AG04449 (cell line): ENCODE measurements around the gene MARCHF5.
A peak's percentile ranks its signal among the peaks of the same experiment; 100 is the strongest.

Experiments
- CTCF ChIA-PET: fragments of 350-600 bp; formaldehyde crosslinking; extraction: SDS; loops from one replicate; lab custom pipeline; 2021; ENCODE audit warnings: antibody characterized with exemption; lab: Yijun Ruan, JAX
- POLR2A ChIA-PET: fragments of 400-600, 350-600 bp; formaldehyde crosslinking; extraction: SDS; loops from one replicate; lab custom pipeline; 2020; ENCODE audit warnings: antibody characterized with exemption, inconsistent platforms; lab: Yijun Ruan, JAX
- DNase-seq: peaks from one replicate; pipeline ENCODE4 v3.0.0-alpha.2; 2010; ENCODE audit warnings: low read depth, low spot score
- H3K4me3 ChIP-seq: 2 replicates; pipeline ENCODE4 v1.5.1; 2011; ENCODE audit warnings: low read depth, mild to moderate bottlenecking, control low read depth, low read length
- CTCF ChIP-seq: IDR thresholded peaks from one replicate; pipeline ENCODE4 v1.5.1; 2011; ENCODE audit warnings: mild to moderate bottlenecking, moderate library complexity, low read length, control low read depth, inconsistent platforms; ENCODE audit not compliant: insufficient read depth; ENCODE audit errors: missing control alignments

MARCHF5 gene

DNA sequence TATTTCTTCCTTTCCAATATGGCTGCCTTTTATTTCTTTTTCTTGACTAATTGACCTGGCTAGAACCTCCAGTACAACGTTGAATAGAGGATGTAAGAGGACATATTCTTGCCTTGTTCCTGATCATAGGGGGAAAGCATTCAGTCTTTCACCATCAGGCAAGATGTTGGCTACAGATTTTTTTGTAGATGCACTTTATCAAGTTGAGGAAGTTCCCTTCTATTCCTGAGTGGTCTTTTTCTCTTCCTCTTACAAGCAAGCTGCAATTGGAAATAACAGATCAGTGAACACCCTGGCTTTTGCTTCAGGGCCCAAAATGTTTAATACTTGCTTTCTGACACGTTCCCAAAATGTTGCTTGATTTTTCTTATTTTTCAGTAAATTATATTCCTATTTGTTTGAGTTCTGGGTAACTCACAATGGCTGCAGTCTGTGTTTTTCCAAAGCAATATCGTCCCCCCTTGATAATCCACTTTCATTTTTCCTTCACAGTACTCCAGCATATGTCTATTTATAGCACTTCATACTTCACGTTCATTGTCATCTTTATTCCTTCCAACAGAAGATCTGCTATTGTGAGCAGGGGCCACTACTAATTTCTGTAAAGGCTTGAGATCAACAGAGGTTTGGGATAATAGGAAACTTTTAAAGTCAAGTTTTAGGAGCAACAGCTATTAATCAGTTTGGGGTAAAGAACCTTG, 11.8 kb upstream of the MARCHF5 start:
- no peak for TF ChIP-seq CTCF
- no peak overlapping the region for H3K4me3 ChIP-seq
- no peak for DNase-seq
- POLR2A ChIA-PET: no interaction called here
- CTCF ChIA-PET: no interaction called here

- no peak for DNase-seq
- no peak overlapping the region for H3K4me3 ChIP-seq
- POLR2A ChIA-PET: no interaction called here
- no peak for TF ChIP-seq CTCF
- CTCF ChIA-PET: interaction anchor here (1.1 kb wide), 1 partner anchor 9 kb away, joined by 4 read pairs; no protein-coding TSS in a partner anchor
These were observed 6.8 kb upstream of the MARCHF5 start for GRCh38 chr10:92284112-92284704.

DNA sequence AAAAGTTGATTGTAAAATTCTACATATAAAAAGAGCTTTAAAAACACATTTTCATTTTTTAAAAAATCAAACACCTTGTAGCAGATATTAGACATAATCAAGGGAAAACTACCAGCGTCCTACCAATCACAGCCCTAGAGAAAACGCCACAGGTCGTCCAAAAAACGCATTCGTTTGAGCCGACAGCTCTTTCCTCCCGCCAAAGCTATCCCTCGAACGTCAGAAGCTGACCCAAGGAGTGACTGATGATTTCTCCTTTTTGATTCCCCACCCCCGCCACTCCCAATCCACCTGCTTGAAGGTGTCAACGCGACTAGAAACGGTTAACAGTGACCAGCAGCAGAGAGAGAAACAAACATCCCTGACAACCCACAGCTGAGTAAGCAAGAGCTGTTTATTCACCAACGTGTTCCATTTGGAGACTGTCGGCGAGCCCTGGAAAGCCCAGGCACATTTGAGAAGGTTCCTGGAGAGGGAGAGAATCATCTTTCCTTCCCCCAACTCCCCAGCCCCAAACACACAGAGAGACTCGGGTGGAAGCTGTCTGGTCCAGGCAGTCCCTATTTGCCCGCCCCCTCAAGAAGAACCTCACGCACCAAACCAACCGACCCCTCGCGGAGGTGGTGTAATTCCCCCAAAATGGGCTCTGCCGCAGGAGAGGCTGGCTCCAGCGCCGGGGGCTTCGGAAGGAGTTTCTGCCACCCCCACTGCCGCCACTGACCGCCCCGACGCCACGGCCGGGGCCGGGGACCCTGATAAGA, 711 bp upstream of the MARCHF5 start:
- TF ChIP-seq CTCF: no peak
- DNase-seq: no peak
- CTCF ChIA-PET: interaction anchor here (0.7 to 5.8 kb wide), 13 partner anchors 7 to 301 kb away, joined by 3 to 103 read pairs (median 4); no protein-coding TSS in a partner anchor
- POLR2A ChIA-PET: interaction anchor here (0.8 to 1.2 kb wide), 3 partner anchors 9 to 82 kb away, joined by 3 to 5 read pairs (median 3); no protein-coding TSS in a partner anchor
- H3K4me3 ChIP-seq: peak overlapping the region; percentile 97

GRCh38 chr10:92291616-92291865, 574 bp downstream of the MARCHF5 start:
- CTCF ChIA-PET: interaction anchor here (0.8 to 5.8 kb wide), 19 partner anchors 9 to 302 kb away, joined by 3 to 103 read pairs (median 5); no protein-coding TSS in a partner anchor
- no peak for DNase-seq
- no peak for TF ChIP-seq CTCF
- POLR2A ChIA-PET: interaction anchor here (0.7 to 0.8 kb wide), 2 partner anchors 16 to 168 kb away, joined by 3 to 4 read pairs; no protein-coding TSS in a partner anchor
- peak overlapping the region; percentile 97 for H3K4me3 ChIP-seq

- CTCF ChIA-PET: interaction anchor here (0.9 to 5.8 kb wide), 17 partner anchors 8 to 211 kb away, joined by 3 to 103 read pairs (median 5); no protein-coding TSS in a partner anchor
- H3K4me3 ChIP-seq: peak overlapping the region; percentile 97
- DNase-seq: peak; percentile 12
- POLR2A ChIA-PET: interaction anchor here (0.7 kb wide), 1 partner anchor 142 kb away, joined by 3 read pairs; no protein-coding TSS in a partner anchor
- peak; percentile 56 for TF ChIP-seq CTCF
These were observed 1.2 kb downstream of the MARCHF5 start for GRCh38 chr10:92291921-92292845.
